GM19043 (cell line): ENCODE measurements around the gene UPF3B.
A peak's percentile ranks its signal among the peaks of the same experiment; 100 is the strongest.
"Not testable (repeated sequence)": the region's sequence is repeated elsewhere in the genome, so short reads cannot be mapped to it uniquely, and the experiment has no call there.

Source experiments
- ATAC-seq: cut with Tn5 transposase; IDR thresholded peaks from one replicate; pipeline ENCODE4 v1.9.1; 2021; ENCODE audit warnings: low read depth; ENCODE audit not compliant: unreplicated experiment

Gene UPF3B

GRCh38 chrX:119852382-119853353, at the start of gene UPF3B:
Gene UPF3B, minus strand, starts transcription at chrX:119852963. Its CDS starts 35 bp downstream, at chrX:119852928.
- peak; percentile 96 for ATAC-seq

- ATAC-seq, result no peak
These were observed 48.2 kb upstream of the UPF3B start for GRCh38 chrX:119900976-119901375.

- ATAC-seq, result no peak
These were observed 46.4 kb upstream of the UPF3B start for GRCh38 chrX:119899125-119899524.

GRCh38 chrX:119895843-119896326, 43.1 kb upstream of the UPF3B start, which contains the start of gene AKAP14:
Gene AKAP14, plus strand, starts transcription at chrX:119895893. Its CDS starts 7,331 bp downstream, at chrX:119903224.
- no peak for ATAC-seq

GRCh38 chrX:119891961-119892692, 39.4 kb upstream of the UPF3B start:
- ATAC-seq, result not testable (repeated sequence)

- ATAC-seq, result not testable (repeated sequence)
These were observed 37.9 kb upstream of the UPF3B start for GRCh38 chrX:119890626-119891025.

- peak; percentile 90 for ATAC-seq
These were observed 35.1 kb upstream of the UPF3B start for GRCh38 chrX:119887721-119888425.

- no peak for ATAC-seq
These were observed 33.0 kb upstream of the UPF3B start for GRCh38 chrX:119885554-119886428.

- peak; percentile 67 for ATAC-seq
These were observed 28.0 kb upstream of the UPF3B start for GRCh38 chrX:119880552-119881437.

GRCh38 chrX:119880076-119880475, 27.3 kb upstream of the UPF3B start:
- peak; percentile 65 for ATAC-seq

GRCh38 chrX:119878740-119879139, 26.0 kb upstream of the UPF3B start:
- ATAC-seq, result no peak

GRCh38 chrX:119871599-119872395, 19.0 kb upstream of the UPF3B start, which contains the start of the genes NDUFA1 and RNF113A:
Gene NDUFA1, plus strand, starts transcription at chrX:119871832. Its CDS starts 80 bp downstream, at chrX:119871912.
Gene RNF113A, minus strand, starts transcription at chrX:119871733. Its CDS starts 120 bp downstream, at chrX:119871613.
- ATAC-seq, result peak; percentile 93

- ATAC-seq, result peak; percentile 33
These were observed 18.5 kb upstream of the UPF3B start for GRCh38 chrX:119871245-119871598.

GRCh38 chrX:119870626-119871131, 17.9 kb upstream of the UPF3B start:
- ATAC-seq, result peak; percentile 15

GRCh38 chrX:119853444-119853843, 681 bp upstream of the UPF3B start:
- no peak for ATAC-seq

- ATAC-seq, result no peak
These were observed 18.9 kb downstream of the UPF3B start for GRCh38 chrX:119833905-119834304.

GRCh38 chrX:119828446-119828845, 24.3 kb downstream of the UPF3B start:
- ATAC-seq, result no peak
